HUES6 (cell line): Measurements from ENCODE around the gene NDUFA6.

Source experiments
- H3K27ac ChIP-seq: 2 replicates; pipeline ENCODE4 v1.7.0; 2013; ENCODE audit warnings: low read depth, mild to moderate bottlenecking, low read length, inconsistent platforms
- H3K27me3 ChIP-seq: 2 replicates; pipeline ENCODE4 v1.6.1; 2013; ENCODE audit warnings: low read length; ENCODE audit not compliant: control insufficient read depth, insufficient read depth
- H3K36me3 ChIP-seq: 2 replicates; pipeline ENCODE4 v1.6.1; 2013; ENCODE audit warnings: low read length; ENCODE audit not compliant: control insufficient read depth, insufficient read depth
- H3K4me1 ChIP-seq: 2 replicates; pipeline ENCODE4 v1.6.1; 2013; ENCODE audit warnings: low read length; ENCODE audit not compliant: control insufficient read depth, insufficient read depth
- H3K4me3 ChIP-seq: 2 replicates; pipeline ENCODE4 v1.5.1; 2013; ENCODE audit warnings: low read depth, low read length
- H3K9ac ChIP-seq: one replicate; pipeline ENCODE4 v1.6.1; 2013; ENCODE audit warnings: mild to moderate bottlenecking, low read length
- H3K9me3 ChIP-seq: 2 replicates; pipeline ENCODE4 v1.6.1; 2013; ENCODE audit warnings: low read depth, low read length; ENCODE audit not compliant: control insufficient read depth, insufficient read depth

Gene NDUFA6

DNA sequence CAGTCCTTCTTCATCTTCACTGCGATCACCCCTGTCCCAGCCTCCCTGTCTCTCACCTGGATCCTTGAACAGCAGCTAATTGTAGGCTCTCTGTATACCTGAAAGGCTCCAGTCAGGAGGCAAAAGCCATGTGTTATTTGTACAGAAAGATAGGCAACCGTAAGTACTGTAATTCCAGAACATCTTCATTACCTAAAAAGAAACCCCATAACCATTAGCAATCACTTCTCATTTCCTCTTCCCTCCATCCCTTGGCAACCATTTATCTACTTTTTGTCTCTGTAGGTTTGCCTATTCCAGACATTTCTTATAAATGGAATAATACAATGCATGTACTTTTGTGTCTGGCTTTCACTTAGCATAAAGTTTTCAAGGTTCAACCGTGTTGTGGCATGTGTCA lies 37.8 kb downstream of the NDUFA6 start:
- Histone ChIP-seq H3K9me3 (peaks cover 14% of the 10 kb centered on the region), H3K4me1 (no peaks in the 10 kb centered on the region), H3K36me3 (no peaks in the 10 kb centered on the region), H3K27me3 (no peaks in the 10 kb centered on the region), H3K4me3 (no peak overlapping the region), H3K9ac (no peak overlapping the region), H3K27ac (no peak overlapping the region)

DNA sequence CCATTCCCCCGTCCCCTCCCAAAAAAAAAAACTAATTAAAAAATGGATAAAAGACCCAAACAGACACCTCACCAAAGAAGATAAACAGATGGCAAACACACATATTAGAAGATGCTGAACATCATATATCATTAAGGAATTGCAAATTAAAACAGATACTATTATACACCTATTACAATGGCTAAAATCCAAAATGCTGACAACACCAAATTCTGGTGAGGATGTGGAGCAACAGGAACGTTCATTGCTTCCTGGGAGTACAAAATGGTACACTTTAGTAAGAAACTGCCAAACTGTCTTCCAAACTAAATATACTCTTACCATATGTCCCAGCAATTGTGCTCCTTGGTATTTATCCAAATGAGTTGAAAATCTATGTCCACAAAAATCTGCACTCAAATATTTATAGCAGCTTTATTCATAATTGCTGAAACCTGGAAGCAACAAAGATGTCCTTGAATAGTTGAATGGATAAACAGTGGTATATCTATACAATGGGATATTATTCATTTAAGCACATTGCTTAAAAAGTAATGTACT lies 39.9 kb downstream of the NDUFA6 start:
- H3K27ac ChIP-seq: no peak overlapping the region
- H3K4me1 ChIP-seq: no peaks in the 10 kb centered on the region
- H3K4me3 ChIP-seq: no peak overlapping the region
- H3K27me3 ChIP-seq: no peaks in the 10 kb centered on the region
- 0 out of 2 replicates have a peak, but pooled peaks cover 2% of the 10 kb centered on the region for H3K9me3 ChIP-seq
- no peaks in the 10 kb centered on the region for H3K36me3 ChIP-seq
- no peak overlapping the region for H3K9ac ChIP-seq

DNA sequence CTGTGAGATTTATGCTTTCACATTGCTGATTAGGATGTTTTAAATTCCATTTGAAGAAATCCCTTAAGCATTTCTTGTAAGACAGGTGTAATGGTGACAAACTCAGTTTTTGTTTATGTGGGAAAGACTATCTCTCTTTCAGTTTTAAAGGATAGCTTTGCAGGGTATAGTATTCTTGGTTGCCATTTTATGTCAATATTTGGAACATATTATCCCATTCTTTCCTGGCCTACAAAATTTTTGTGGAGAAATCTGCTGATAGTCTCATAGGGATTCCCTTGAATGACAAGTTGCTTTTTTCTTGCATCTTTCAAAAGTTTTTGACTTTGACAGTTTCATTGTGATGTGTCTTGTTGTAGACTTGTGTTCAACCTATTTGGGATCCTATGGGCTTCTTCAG lies 48.8 kb downstream of the NDUFA6 start:
- peaks cover 15% of the 10 kb centered on the region for H3K9me3 ChIP-seq
- no peak overlapping the region for H3K4me3 ChIP-seq
- H3K36me3 ChIP-seq: no peaks in the 10 kb centered on the region
- H3K4me1 ChIP-seq: no peaks in the 10 kb centered on the region
- no peak overlapping the region for H3K9ac ChIP-seq
- H3K27ac ChIP-seq: no peak overlapping the region
- H3K27me3 ChIP-seq: no peaks in the 10 kb centered on the region

GRCh38 chr22:42039271-42039670 lies 51.3 kb downstream of the NDUFA6 start:
- Histone ChIP-seq H3K27ac (no peak overlapping the region), H3K4me3 (no peak overlapping the region), H3K9me3 (peaks cover 18% of the 10 kb centered on the region)

More at GRCh38 chr22:42039271-42039670, 51.3 kb downstream of the NDUFA6 start:
- Histone ChIP-seq H3K9ac (no peak overlapping the region), H3K36me3 (no peaks in the 10 kb centered on the region), H3K4me1 (no peaks in the 10 kb centered on the region), H3K27me3 (no peaks in the 10 kb centered on the region)
